ENCODE data around the gene OBI1. TPM values are rescaled to one million over a fixed set of nuclear protein-coding genes. Genes with fewer than 3 reads are reported as not detected.

Gene OBI1
- total RNA-seq, 2 donors from 2014 or later: 7.9 to 20.4 TPM

DNA sequence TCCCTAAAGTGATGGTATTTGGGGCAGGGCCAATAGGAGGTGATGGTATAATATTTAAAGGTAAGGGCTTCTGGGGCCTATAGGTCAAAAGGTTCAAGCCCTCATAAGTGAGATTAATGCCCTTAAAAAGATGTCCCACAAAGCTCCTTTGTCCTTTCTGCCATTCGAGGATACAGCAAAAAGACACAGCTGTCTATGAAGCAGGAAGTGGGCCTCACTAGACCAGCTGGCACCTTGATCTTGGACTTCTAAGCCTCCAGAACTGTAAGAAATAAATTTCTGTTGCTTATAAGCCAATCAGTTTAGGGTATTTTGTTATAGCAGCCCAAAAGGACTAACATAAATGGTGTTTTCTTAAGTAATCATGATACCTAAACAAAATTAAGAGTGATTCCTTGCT is 28.4 kb downstream of the OBI1 start:
- Histone ChIP-seq H3K36me3 (peaks cover 0 to 4% of the 10 kb centered on the region in 2 donors), H3K27ac (no peak overlapping the region), H3K27me3 (replicated peaks; ENCODE audit: insufficient read depth) (no peaks in the 10 kb centered on the region), H3K9me3 (no peaks in the 10 kb centered on the region), H3K4me1 (replicated peaks) (no peaks in the 10 kb centered on the region), H3K4me3 (no peak overlapping the region)
- TF ChIP-seq POLR2AphosphoS5 (IDR thresholded peaks at IDR 0.05): no peak
- TF ChIP-seq, protein P1, sequence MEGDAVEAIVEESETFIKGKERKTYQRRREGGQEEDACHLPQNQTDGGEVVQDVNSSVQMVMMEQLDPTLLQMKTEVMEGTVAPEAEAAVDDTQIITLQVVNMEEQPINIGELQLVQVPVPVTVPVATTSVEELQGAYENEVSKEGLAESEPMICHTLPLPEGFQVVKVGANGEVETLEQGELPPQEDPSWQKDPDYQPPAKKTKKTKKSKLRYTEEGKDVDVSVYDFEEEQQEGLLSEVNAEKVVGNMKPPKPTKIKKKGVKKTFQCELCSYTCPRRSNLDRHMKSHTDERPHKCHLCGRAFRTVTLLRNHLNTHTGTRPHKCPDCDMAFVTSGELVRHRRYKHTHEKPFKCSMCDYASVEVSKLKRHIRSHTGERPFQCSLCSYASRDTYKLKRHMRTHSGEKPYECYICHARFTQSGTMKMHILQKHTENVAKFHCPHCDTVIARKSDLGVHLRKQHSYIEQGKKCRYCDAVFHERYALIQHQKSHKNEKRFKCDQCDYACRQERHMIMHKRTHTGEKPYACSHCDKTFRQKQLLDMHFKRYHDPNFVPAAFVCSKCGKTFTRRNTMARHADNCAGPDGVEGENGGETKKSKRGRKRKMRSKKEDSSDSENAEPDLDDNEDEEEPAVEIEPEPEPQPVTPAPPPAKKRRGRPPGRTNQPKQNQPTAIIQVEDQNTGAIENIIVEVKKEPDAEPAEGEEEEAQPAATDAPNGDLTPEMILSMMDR (IDR thresholded peaks at IDR 0.05): no peak
- TF ChIP-seq POLR2A (IDR thresholded peaks at IDR 0.05): no peak
- 97% methylated on average over 1 of the region's 1 CpG for WGBS
- DNase-seq (ENCODE audit: low spot score): no peak
- intact Hi-C loops (cut with DNase I): no loop called here

- 81% methylated on average over 2 of the region's 2 CpGs for WGBS
- TF ChIP-seq POLR2AphosphoS5 (IDR thresholded peaks at IDR 0.05) (no peak), POLR2A (IDR thresholded peaks at IDR 0.05) (no peak)
- TF ChIP-seq, protein P1 (IDR thresholded peaks at IDR 0.05): no peak
- Histone ChIP-seq H3K36me3 (no peaks in the 10 kb centered on the region), H3K4me3 (no peak overlapping the region), H3K9me3 (no peaks in the 10 kb centered on the region), H3K27me3 (replicated peaks; ENCODE audit: insufficient read depth) (no peaks in the 10 kb centered on the region), H3K27ac (no peak overlapping the region), H3K4me1 (replicated peaks) (no peaks in the 10 kb centered on the region)
- intact Hi-C loops (cut with DNase I): no loop called here
- DNase-seq (ENCODE audit: low spot score): no peak
Observed at GRCh38 chr13:78625384-78625783, 33.6 kb downstream of the OBI1 start.

DNA sequence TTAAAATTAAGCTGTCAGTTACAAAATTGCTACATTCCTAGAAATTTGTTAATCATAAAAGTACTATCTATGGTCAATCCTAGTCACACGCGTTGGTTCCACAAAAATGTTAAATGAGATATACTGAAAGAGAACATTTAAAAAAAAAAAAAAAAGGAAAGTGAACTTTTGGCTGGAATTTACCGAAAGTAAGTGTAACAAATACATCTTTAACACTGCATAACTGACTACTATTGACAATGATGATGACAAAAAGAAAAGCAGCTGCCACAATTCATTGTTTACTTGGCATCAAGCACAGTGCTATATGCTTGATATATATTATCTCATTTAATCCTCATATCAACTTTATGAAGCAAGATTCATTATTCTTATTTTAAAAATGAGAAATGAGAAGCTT is 35.8 kb downstream of the OBI1 start:
- Histone ChIP-seq H3K4me1 (replicated peaks) (no peaks in the 10 kb centered on the region), H3K4me3 (no peak overlapping the region), H3K27me3 (replicated peaks; ENCODE audit: insufficient read depth) (no peaks in the 10 kb centered on the region), H3K27ac (no peak overlapping the region), H3K36me3 (no peaks in the 10 kb centered on the region), H3K9me3 (no peaks in the 10 kb centered on the region)
- 96% methylated on average over 3 of the region's 3 CpGs for WGBS
- DNase-seq (ENCODE audit: low spot score): no peak
- no peak for TF ChIP-seq POLR2A (IDR thresholded peaks at IDR 0.05)
- TF ChIP-seq, protein P1 (IDR thresholded peaks at IDR 0.05): no peak
- TF ChIP-seq POLR2AphosphoS5 (IDR thresholded peaks at IDR 0.05): no peak
- intact Hi-C loops (cut with DNase I): no loop called here

DNA sequence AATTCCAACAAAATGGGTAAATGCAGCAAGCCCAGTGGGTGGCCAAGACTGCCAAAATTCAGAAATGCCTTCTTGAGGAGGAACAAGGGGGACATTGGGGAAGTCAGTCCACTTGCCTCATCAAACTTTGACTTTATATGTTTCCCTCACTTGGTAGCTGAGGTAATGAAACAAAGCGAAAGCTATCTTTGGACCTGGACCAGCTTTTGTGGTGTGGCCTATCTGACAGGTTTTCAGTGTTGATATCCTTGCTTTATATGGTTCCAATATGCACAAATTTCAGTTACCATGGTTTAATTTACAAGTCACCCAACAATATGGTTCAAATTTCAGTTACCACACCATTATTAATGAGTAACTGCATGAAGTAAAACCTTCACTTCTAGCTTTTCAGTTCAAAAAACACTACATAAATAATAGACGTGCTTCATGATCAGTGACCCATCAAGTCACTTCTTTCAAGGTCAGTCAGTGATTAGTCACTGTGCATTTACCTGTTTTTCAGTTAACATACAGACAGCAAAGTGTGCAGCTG is 38.0 kb downstream of the OBI1 start:
- Histone ChIP-seq H3K27me3 (replicated peaks; ENCODE audit: insufficient read depth) (no peaks in the 10 kb centered on the region), H3K27ac (no peak overlapping the region), H3K4me3 (no peak overlapping the region), H3K36me3 (no peaks in the 10 kb centered on the region), H3K9me3 (no peaks in the 10 kb centered on the region), H3K4me1 (replicated peaks) (no peaks in the 10 kb centered on the region)
- WGBS: 93% methylated on average over 2 of the region's 2 CpGs
- DNase-seq (ENCODE audit: low spot score): no peak
- TF ChIP-seq POLR2A (IDR thresholded peaks at IDR 0.05): no peak
- no peak for TF ChIP-seq POLR2AphosphoS5 (IDR thresholded peaks at IDR 0.05)
- TF ChIP-seq, protein P1 (IDR thresholded peaks at IDR 0.05): no peak
- intact Hi-C loops (cut with DNase I): no loop called here

DNA sequence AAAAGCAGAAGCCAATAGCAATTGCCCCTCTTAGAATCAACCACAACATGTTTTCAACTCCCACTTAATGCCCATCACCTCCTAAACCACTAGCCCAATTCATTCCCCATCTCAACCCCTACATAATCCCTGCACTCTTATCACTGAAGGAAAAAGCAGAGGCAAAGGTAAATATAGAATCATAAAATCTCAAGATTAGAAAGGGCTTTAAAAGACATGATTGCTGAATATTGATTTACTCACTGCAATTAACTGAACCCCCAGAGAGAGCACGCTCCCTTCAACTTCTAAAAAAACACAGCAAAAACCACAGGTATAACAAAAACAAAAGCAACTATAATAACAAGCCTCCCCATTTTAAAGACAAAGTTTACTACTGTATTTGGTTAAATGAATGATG is 40.5 kb downstream of the OBI1 start:
- Histone ChIP-seq H3K9me3 (no peaks in the 10 kb centered on the region), H3K27ac (no peak overlapping the region), H3K4me3 (no peak overlapping the region), H3K4me1 (replicated peaks) (no peaks in the 10 kb centered on the region), H3K36me3 (no peaks in the 10 kb centered on the region), H3K27me3 (replicated peaks; ENCODE audit: insufficient read depth) (no peaks in the 10 kb centered on the region)
- no peak for DNase-seq (ENCODE audit: low spot score)
- WGBS: 93% methylated on average over 1 of the region's 1 CpG
- no peak for TF ChIP-seq POLR2AphosphoS5 (IDR thresholded peaks at IDR 0.05)
- TF ChIP-seq, protein P1 (IDR thresholded peaks at IDR 0.05): no peak
- TF ChIP-seq POLR2A (IDR thresholded peaks at IDR 0.05): no peak
- intact Hi-C loops (cut with DNase I): no loop called here
